HG02798 (cell line): Measurements from ENCODE around the gene SCFD2.
"Not testable (repeated sequence)": the region's sequence is repeated elsewhere in the genome, so short reads cannot be mapped to it uniquely, and the experiment has no call there.

Experiments used
- ATAC-seq: cut with Tn5 transposase; IDR thresholded peaks from one replicate; pipeline ENCODE4 v1.9.1; 2021; ENCODE audit warnings: mild to moderate bottlenecking; ENCODE audit not compliant: unreplicated experiment, poor library complexity

The SCFD2 gene

DNA sequence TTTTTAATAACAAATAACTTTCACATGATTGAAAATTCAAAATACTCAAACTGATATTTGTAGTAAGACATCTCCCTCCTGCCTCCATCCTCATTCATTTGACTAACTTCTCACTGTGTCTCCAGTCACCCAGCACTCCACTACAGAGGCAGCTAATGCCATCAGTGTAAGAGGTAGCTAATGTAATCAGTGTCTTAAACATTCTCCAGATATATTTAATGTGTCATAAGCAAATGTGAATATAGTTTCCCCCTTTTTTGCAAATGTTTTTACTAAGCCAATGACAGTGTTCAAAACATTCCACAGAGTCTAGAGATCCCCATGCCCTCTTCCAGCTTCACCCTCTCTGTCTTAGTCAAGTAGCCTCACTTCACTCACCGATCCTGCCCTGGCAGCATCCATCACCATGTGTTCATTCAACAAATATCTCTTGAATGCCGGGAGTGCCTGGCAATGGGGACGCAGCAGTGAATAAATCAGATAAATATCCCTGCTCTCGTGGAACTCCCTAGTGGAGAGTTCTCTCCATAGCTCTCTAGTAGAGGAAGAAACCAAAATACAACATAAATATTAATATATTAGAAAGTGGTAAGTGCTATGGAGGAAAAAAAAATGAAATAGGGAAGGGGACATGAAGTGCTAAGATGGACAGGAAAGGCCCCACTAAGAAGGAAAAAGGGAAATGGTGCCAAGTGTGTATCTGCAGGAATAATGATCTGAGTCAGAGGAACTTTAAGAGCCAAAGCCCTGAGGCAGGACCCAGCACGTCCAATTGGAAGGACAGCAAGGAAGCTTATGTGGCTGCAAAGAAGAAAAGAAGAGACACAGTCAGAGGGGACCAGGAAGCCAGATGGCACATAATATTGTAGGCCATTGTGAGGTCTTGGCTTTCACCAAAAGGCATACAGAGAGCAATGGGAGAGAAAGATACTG is 18.7 kb downstream of the SCFD2 start:
- no peak for ATAC-seq

DNA sequence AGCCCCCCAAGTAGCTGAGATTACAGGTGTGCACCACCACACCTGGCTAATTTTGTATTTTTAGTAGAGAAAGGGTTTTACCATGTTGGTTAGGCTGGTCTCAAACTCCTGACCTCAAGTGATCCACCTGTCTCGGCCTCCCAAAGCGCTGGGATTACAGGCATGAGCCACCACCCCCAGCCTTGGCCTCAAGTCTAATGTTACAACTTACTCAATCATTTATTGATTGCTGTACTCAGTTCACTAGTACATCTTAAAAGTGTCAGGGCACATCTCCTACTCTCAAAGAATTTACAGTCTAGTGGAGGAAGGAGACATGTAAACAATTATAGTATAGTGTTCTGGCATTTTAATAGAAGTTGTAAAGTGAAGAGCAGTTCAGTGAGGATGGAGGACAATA is 19.5 kb downstream of the SCFD2 start:
- not testable (repeated sequence) for ATAC-seq

DNA sequence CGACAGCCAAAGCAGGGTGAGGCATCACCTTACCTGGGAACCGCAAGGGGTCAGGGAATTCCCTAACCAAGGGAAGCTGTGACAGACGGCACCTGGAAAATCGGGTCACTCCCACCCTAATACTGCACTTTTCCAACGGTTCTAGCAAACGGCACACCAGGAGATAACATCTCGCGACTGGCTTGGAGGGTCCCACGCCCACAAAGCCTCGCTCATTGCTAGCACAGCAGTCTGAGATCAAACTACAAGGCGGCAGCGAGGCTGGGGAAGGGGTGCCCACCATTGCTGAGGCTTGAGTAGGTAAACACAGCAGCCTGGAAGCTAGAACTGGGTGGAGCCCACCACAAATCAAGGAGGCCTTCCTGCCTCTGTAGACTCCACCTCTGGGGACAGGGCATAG is 25.7 kb downstream of the SCFD2 start:
- ATAC-seq = not testable (repeated sequence)

DNA sequence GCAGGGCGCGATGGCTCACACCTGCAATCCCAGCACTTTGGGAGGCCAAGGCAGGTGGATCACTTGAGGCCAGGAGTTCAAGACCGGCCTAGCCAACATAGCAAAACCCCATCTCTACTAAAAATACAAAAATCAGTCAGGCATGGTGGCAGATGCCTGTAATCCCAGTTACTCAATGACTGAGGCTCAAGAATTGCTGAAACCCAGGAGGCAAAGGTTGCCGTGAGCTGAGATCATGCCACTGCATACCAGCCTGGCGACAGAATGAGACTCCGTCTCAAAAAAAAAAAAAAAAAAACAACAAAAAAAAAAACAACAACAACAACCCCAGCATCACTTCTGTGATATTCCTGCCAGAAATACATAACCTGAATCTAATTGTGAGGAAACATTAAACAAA is 30.9 kb downstream of the SCFD2 start:
- ATAC-seq = not testable (repeated sequence)

DNA sequence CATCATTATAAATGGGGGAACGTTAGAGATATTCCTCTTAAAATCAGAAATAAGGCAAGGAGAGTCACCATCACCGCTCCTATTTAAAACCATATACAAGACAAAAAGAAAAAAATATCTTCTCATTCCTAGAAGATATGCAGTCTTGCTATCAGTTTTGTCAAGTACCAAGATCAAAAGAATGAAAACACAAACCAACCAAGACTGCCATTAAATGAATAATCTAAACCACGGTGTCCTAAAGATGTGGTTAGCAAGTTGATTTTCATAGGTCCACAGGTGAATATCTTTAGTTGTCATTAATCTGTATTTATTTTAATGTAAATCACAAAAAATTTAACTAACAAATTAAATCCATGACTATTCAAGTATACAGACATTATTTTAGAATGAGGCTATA is 39.3 kb downstream of the SCFD2 start:
- no peak for ATAC-seq

DNA sequence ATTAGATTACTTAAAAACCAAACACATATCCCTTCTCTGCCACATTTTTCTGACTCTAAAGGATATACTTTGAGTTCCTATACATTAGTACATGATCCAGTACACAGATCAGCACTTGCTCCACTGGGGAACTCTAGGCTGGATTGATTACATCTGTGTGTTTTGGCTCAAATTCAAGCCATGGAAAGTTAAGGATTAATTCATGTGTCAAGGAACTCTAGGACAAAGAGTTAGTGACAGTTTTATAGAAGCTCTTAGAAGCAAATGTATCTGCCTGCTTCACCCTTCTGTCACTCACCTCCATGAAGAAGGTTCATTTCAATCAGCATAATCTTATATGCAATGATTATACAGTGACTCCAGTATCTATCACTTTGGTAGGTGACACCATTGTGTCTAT is 43.2 kb downstream of the SCFD2 start:
- ATAC-seq = no peak

DNA sequence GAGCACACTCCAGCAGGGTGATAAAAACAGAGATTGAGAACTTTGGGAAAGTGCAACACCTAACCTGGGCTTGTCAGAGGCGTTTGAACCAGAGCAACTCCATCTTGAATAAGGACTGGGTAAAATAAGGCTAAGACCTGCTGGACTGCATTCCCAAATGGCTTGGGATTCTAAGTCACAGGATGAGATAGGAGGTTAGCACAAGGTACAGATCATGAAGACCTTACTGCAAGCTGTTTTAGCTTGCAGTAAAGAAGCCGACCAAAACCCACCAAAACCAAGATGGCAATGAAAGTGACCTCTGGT is 43.9 kb downstream of the SCFD2 start:
- ATAC-seq = no peak

DNA sequence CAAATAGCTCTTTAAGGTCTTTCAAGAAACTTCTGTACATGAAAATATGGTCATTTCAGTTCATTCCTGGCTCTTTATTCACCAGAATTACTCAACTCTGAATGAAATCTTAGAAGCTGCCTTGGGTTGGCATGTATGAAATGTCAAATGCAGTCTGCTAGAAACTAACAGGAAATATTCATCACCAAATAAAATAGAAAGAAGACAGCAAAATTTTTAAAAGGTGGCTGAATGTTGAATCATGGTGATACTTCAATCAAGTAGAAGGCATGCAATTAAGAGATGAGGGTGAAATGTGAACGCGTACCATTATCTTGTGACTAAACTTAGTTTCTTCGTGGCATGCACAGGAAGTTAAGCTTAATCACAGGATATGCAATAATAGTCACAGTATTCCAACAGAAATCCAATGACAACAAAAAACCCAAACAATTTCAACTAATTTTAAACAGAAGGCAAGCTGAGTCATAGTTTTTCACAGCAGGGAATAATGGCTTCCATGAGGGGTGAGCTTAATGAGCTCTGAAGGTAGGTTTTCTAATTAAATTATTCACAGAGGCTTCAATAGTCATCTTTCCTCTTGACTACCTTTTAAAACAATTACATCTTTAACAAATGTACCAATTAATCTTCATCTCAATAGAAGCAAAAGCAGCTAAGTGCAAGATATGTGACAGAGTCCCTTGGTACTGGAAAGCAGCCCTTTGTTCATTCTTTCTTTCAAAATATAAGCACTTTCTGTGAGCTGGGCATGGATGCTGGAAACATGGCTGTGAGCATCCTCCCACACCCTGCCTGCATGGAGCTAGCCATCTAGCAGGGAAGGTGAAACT is 44.5 kb downstream of the SCFD2 start:
- ATAC-seq = no peak

DNA sequence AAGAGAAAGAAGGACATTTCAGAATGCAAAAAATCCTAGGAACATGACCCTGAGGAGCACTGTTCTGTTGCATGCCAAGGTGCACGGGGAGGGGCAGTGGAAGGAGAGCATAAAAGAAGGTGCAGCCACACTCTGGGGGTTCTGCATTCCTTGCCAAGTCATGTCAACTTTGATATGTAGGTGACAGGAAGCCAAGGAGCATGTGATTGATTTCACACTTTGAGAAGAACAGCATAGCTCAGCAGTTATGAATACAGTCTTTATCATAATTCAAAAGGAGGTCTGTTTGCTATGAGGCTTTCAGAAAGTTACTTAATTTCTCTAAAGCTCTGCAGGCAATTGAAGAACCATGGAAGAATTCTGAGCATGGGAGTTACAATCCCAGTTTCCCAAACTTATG is 50.6 kb downstream of the SCFD2 start:
- no peak for ATAC-seq

DNA sequence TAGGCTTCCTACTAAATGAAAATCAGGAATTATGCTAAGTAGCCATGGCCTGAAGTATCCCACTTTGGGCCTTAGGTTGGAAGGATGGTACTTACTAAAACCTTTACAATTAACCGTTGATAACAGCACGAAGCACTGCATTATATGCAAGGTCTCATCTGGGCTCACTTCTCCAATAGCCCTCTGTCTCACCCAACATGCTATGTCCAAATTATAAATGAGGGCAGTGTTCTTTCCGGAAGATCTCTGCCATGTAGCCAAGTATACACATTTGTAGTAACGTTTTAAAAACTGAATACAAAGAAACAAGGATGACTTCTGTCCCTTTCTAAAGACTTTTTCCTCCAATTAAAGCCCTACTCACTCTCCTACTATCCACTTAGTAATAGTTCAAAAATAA is 51.6 kb downstream of the SCFD2 start:
- no peak for ATAC-seq

DNA sequence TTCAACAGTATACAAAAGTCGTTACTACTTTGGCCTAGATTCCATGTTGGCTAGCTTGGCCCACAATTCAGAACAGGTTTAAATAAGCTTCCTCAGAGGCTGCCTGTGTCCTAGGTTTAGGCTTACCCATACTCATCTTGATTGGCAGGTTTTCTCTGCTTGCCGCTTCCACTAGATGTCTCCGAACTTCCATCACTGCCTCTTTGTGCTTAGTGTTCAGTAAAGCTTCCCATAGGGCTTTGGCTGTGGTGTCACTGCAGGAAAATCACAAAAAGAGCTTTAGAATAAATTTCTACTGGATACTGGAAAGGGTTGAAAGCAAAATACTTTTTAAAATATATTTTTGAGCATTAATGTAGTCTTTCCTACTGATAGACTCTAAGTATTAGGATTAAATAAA is 52.4 kb downstream of the SCFD2 start:
- ATAC-seq = no peak

DNA sequence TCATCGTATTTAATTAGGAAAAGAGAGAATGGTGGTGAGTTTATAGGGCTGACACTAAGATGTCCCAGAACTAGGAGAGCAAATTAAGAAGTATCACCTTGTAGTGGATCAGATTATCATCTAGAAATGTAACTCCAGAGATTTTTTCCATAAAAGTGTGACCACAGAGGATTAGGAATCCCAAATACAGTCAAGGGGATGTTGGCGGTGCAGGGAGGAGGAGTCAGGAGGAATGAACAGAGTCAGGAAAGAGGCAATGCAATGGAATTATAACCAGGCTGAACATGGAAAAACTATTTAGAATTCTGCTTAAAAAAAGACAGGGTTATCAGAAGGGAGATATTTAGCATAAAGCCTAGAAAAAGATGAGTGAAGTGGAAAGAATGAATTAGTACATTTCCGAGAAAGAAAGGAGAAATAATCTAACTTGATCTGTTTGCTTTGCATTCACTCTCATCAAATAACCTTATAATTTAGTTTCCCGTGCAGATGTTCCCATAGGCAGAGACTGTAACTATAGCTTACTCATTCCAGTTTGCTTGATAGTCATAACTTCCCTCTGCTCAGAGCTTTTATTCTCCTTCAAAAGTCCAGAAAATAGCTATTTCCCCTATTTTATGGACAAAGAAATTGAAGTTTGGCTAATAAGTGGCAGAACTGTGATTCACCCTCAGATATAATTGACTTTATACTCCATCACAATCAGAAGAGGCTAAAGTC is 56.4 kb downstream of the SCFD2 start:
- ATAC-seq = no peak

DNA sequence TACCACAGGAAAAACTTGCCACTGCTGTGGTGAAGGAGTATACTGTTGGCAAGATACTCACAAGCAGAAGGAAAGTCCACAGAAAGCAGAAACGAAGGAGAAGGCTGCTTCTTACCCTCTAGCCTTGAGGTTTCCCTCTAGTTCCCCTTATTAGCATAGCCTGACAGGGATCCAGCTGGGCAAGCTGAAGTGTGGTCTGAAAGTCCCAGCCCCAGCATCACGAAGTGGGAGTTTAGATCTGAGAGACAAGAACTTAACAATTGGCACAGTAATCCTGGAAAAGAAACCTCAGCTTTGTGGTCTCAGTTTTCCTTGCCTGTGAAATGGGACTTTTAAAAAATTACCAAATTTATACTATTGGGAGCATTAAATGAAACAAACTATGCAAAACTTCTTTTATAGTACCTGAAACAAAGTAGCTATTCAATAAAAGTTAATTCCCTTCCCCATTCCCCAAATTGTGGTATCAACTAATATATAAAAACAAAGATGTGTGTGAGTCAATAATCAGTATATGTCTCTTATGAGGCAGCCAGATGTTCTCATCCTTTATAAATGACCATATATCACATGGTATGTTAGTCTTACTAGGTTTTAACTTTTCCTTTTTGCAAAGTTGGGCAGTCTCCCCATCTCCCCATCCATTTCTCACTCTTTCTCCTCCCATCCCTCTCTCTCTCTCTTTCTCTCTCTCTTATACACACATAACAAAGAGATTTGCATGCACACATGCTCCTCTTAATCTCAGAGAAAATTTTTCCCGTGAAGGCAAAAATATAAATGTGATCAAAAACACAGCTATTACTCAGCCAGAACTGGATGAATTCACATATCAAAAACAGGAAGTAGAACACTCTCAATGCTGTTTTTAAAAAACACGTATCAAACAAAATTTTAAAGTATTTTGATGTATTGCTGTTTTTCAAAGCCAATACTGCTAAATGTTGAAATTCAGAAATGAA is 57.8 kb downstream of the SCFD2 start:
- peak; percentile 69 for ATAC-seq

DNA sequence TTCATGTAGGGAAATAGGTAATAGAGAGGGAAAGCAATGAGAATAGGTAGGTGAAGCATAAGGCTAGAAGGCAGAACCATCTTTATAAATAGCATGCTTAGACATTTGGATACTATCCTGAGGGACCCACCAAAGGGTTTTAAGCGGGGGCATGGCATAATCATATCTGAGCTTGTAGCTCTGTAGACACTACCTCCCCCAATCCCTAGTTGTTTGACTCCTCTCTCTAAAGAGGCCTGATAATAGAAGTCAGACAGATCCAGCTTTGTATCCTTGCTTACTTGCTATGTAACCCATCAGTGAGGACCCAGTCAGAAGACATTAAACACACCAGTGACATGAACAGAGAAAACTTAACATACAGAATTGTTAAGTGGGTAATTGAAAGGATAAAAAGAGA is 58.7 kb downstream of the SCFD2 start:
- ATAC-seq = no peak

DNA sequence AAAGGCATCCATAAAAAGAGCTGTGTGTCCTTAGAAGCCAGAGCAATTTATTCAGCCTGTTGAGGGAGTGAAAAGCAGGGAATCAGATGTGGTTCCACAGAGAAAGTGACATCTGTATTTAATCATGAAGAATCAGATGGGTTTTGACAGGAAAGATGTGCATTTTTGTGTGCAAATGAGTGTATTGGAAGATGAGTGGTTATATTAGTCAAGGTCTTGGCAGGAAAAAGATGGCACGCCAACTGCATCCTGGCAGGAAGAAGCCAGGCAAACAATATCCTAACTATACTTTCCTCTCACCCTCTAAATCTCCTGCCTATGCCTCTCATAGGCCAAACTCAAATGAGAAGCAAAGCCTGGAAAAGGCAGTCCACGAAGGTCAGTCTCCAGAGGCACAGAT is 59.1 kb downstream of the SCFD2 start:
- ATAC-seq = no peak

DNA sequence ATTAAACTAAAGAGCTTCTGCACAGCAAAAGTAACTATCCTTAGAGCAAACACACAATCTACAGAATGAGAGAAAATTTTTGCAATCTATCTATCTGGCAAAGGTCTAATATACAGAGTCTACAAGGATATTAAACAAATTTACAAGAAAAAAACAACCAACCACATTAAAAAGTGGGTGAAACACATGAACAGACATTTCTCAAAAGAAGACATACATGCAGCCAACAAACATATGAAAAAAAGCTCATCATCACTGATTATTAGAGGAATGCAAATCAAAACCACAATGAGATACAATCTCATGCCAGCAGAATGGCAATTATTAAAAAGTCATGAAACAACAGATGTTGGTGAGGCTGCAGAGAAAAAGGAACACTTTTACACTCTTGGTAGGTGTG is 73.7 kb downstream of the SCFD2 start:
- not testable (repeated sequence) for ATAC-seq

DNA sequence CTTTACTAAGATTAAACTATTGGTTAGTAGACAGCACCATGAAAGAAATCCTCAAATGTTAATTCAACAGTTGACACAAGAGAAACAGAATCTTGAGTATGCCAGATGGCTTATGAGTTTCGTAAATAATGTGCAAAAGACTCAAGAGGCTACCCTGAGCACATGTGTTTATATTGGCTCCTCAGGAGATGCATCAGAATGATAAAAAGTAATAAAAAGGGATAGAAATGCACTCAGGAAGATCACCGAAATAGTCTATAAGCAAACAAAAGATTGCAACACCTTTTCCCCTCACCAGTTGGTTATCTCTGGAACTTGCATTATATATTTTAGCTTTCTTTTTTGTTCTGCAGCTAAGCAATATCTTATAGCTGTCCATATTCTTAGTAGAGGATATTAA is 84.4 kb downstream of the SCFD2 start:
- no peak for ATAC-seq

DNA sequence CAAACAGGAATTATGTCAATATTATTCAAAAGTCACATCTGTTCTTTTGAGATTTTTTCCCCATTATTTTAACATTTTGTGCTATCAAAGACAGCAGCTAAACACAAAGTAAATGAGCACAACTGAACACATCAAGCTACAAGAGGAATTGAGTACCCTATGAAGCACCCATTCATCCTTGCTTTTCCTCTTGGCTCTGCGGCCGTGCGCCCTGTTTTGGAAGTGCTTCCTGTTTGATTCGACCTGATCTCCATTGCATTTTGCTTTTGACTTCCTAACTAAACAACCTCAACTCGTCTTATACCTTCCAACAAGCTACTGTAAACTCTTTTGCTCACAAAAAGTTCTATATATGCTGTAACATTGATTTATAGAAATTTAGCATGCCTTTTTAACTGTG is 85.0 kb downstream of the SCFD2 start:
- no peak for ATAC-seq

DNA sequence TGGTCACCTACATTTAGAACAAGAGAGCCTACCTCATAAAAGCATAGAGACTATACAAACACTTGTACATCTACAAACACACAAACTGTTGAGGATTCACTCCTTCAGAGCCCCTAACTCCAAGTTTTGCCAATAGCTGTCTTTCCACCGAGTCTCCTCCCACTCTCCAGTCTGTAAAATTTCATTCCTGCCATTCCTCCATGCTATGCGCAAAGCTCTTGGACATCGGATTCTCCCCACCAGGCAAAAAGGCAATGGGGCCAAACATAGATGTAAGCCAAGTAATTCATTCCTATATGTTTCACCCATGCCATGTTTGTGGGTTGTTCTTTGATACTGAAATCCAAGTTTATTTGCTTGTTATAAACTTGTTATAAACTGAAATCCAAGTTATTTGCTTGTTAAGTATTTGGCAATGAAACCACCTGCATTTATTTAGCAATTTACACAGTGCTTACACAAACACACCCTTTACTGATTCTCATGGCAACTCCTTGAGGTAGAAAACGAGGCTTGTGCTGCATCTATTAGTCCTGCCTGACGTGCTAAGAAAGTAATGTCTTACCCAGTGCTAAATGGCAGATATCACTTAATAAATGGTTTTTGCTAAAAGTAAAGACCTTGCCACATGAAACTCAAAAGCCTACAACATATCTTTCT is 91.1 kb downstream of the SCFD2 start:
- no peak for ATAC-seq
